GM18858 (cell line): ENCODE measurements around the gene HLF.
A peak's percentile ranks its signal among the peaks of the same experiment; 100 is the strongest.

Source experiments
- ATAC-seq: cut with Tn5 transposase; IDR thresholded peaks from one replicate; pipeline ENCODE4 v1.9.1; 2021; ENCODE audit not compliant: unreplicated experiment

The HLF gene

GRCh38 chr17:55351226-55351625 is 86.5 kb downstream of the HLF start:
- ATAC-seq: no peak

GRCh38 chr17:55354010-55354409 is 89.2 kb downstream of the HLF start:
- no peak for ATAC-seq

GRCh38 chr17:55354941-55355340 is 90.2 kb downstream of the HLF start:
- no peak for ATAC-seq

- ATAC-seq: peak; percentile 90
Observed at GRCh38 chr17:55356434-55357328, 91.9 kb downstream of the HLF start.

- ATAC-seq: no peak
Observed at GRCh38 chr17:55360971-55361370, 96.2 kb downstream of the HLF start.

GRCh38 chr17:55363033-55363432 is 98.3 kb downstream of the HLF start:
- no peak for ATAC-seq

GRCh38 chr17:55366020-55366481 is 101.3 kb downstream of the HLF start:
- no peak for ATAC-seq

GRCh38 chr17:55368706-55369105 is 103.9 kb downstream of the HLF start:
- no peak for ATAC-seq
